Naive thymus-derived CD4-positive, alpha-beta T cell (primary cell): ENCODE measurements around the gene KRTAP4-5. TPM values are rescaled to one million over a fixed set of nuclear protein-coding genes. Genes with fewer than 3 reads are reported as not detected.
"Not testable (repeated sequence)": the region's sequence is repeated elsewhere in the genome, so short reads cannot be mapped to it uniquely, and the experiment has no call there.

Experiments
- ATAC-seq: fragments of 150-1000 bp; cut with Tn5 transposase; 2 replicates; pipeline ENCODE4 v1.10.0; 2021; ENCODE audit warnings: mild to moderate bottlenecking, moderate library complexity
- CTCF ChIA-PET: fragments of 350-600 bp; sonication (Branson Sonifier 250); formaldehyde crosslinking; loops from one replicate; lab custom pipeline; 2021; ENCODE audit warnings: antibody characterized with exemption; lab: Charles Lee
- POLR2A ChIA-PET: fragments of 350-600 bp; sonication (Branson Sonifier 250); formaldehyde crosslinking; loops from one replicate; lab custom pipeline; 2021; ENCODE audit warnings: antibody characterized with exemption, inconsistent platforms; lab: Charles Lee
- DNase-seq, 9 donors: peaks; one replicate each; pipeline versions ENCODE4 v3.0.0 to v3.0.0-alpha.2; 2020 to 2022; ENCODE audit warnings: mixed read lengths in 1 of 9
- H3K27ac ChIP-seq: one replicate; pipeline ENCODE4 v1.7.0; 2013; ENCODE audit warnings: mild to moderate bottlenecking, low read depth, low read length, moderate library complexity
- H3K27me3 ChIP-seq, 2 donors: one replicate each; pipeline ENCODE4 v1.7.0; 2013; ENCODE audit warnings: low read length in 2 of 2, mild to moderate bottlenecking in 2 of 2, moderate library complexity in 2 of 2; ENCODE audit not compliant: control insufficient read depth in 2 of 2, insufficient read depth in 2 of 2
- H3K36me3 ChIP-seq, 3 experiments: 1 replicate in 2 of 3; 2 replicates in 1 of 3; pipeline ENCODE4 v1.7.0; 2013; ENCODE audit warnings: low read length in 3 of 3, mild to moderate bottlenecking in 3 of 3, moderate library complexity in 1 of 3; ENCODE audit not compliant: insufficient read depth in 3 of 3, control insufficient read depth in 2 of 3
- H3K4me1 ChIP-seq, 2 donors: one replicate each; pipeline ENCODE4 v1.7.0; 2013; ENCODE audit warnings: low read length in 2 of 2, mild to moderate bottlenecking in 2 of 2, moderate library complexity in 1 of 2; ENCODE audit not compliant: control insufficient read depth in 2 of 2, insufficient read depth in 2 of 2
- H3K4me3 ChIP-seq: 2 replicates; pipeline ENCODE4 v1.7.0; 2013; ENCODE audit warnings: mild to moderate bottlenecking, low read length
- H3K9me3 ChIP-seq, 3 experiments: 1 replicate in 2 of 3; 2 replicates in 1 of 3; pipeline ENCODE4 v1.7.0; 2013; ENCODE audit warnings: low read length in 3 of 3; ENCODE audit not compliant: control insufficient read depth in 2 of 3
- H3K27ac Mint-ChIP-seq, 9 donors: one replicate each; pipeline ENCODE4 v1.8.0; 2020 to 2022; ENCODE audit warnings: mixed read lengths in 9 of 9, mild to moderate bottlenecking in 8 of 9, moderate library complexity in 5 of 9, inconsistent platforms in 2 of 9
- H3K27me3 Mint-ChIP-seq, 5 donors: one replicate each; pipeline ENCODE4 v1.8.0; 2021 to 2022; ENCODE audit warnings: mixed read lengths in 5 of 5, mild to moderate bottlenecking in 1 of 5
- H3K36me3 Mint-ChIP-seq, 5 donors: one replicate each; pipeline ENCODE4 v1.8.0; 2020 to 2022; ENCODE audit warnings: mixed read lengths in 5 of 5, mild to moderate bottlenecking in 3 of 5, inconsistent platforms in 1 of 5
- H3K4me1 Mint-ChIP-seq, 7 donors: one replicate each; pipeline ENCODE4 v1.8.0; 2020 to 2022; ENCODE audit warnings: mixed read lengths in 7 of 7, mild to moderate bottlenecking in 3 of 7, inconsistent platforms in 1 of 7
- H3K4me3 Mint-ChIP-seq, 10 donors: one replicate each; pipeline ENCODE4 v1.8.0; 2020 to 2022; ENCODE audit warnings: mild to moderate bottlenecking in 10 of 10, mixed read lengths in 10 of 10, moderate library complexity in 6 of 10, inconsistent platforms in 2 of 10
- H3K9me3 Mint-ChIP-seq, 11 donors: one replicate each; pipeline ENCODE4 v1.8.0; 2020 to 2022; ENCODE audit warnings: mixed read lengths in 11 of 11, mild to moderate bottlenecking in 4 of 11, inconsistent platforms in 1 of 11, moderate library complexity in 1 of 11
- intact Hi-C, 2 donors: fragments of 100-400 bp; cut with micrococcal nuclease; formaldehyde crosslinking; loops; one replicate each; pipeline ENCODE4 v1.15.1; 2023
- polyA plus RNA-seq, 2 donors: library from polyadenylated mRNA; unstranded; fragments of 300-500 nt; fragmentation: Illumina TruSeq; gene quantifications; one replicate each; pipeline ENCODE4 v1.2.3, GENCODE V29; 2021
- total RNA-seq, 6 experiments: library from RNA in 5 of 6; stranded (reverse) in 5 of 6; gene quantifications; 1 replicate in 5 of 6; 2 replicates in 1 of 6; pipeline ENCODE4 v1.2.3 and lab custom pipeline; 2021 to 2026

KRTAP4-5 gene
- total RNA-seq (not detected), polyA plus RNA-seq (not detected), total RNA-seq (lab: John Stamatoyannopoulos, UW) (not detected)

- CTCF ChIA-PET = interaction anchor here (0.6 kb wide), 1 partner anchor 39 kb away, joined by 5 read pairs; no protein-coding TSS in a partner anchor
Observed at GRCh38 chr17:41149652-41149985, at the start of gene KRTAP4-5. TSS of gene KRTAP4-5 (minus strand) at chr17:41149825. CDS start at chr17:41149767, 58 bp downstream.

GRCh38 chr17:41196068-41196467 lies 46.4 kb upstream of the KRTAP4-5 start:
- Histone ChIP-seq H3K27me3 (no peaks in the 10 kb centered on the region), H3K9me3 (no peaks in the 10 kb centered on the region), H3K4me3 (no peak overlapping the region), H3K36me3 (no peaks in the 10 kb centered on the region), H3K27ac (no peak overlapping the region), H3K4me1 (no peaks in the 10 kb centered on the region)
- ATAC-seq (no peak), DNase-seq (no peak)
- H3K36me3 Mint-ChIP-seq = peaks cover 0 to 4% (median 0%) of the 10 kb centered on the region in 5 donors
- H3K4me3 Mint-ChIP-seq = no peak overlapping the region
- ChIA-PET POLR2A (no interaction called here), CTCF (interaction anchor here (0.7 kb wide), 1 partner anchor 29 kb away, joined by 3 read pairs; no protein-coding TSS in a partner anchor)
- H3K9me3 Mint-ChIP-seq = peaks cover 0 to 10% (median 3%) of the 10 kb centered on the region in 11 donors
- intact Hi-C loops = no loop called here
- no peak overlapping the region for H3K27ac Mint-ChIP-seq
- H3K27me3 Mint-ChIP-seq = peaks cover 0 to 4% (median 1%) of the 10 kb centered on the region in 5 donors
- H3K4me1 Mint-ChIP-seq = no peaks in the 10 kb centered on the region

More at GRCh38 chr17:41149652-41149985, at the start of gene KRTAP4-5:
- Mint-ChIP-seq H3K27ac (peak within 1 kb of the TSS in 1 of 9 donors; percentile 7), H3K27me3 (peaks cover 0 to 18% (median 0%) of the 10 kb centered on the region in 5 donors), H3K36me3 (no peaks in the 10 kb centered on the region), H3K4me1 (peaks cover 0 to 19% (median 5%) of the 10 kb centered on the region in 7 donors), H3K9me3 (peaks cover 0 to 6% (median 0%) of the 10 kb centered on the region in 11 donors), H3K4me3 (no peak within 1 kb of the TSS)
- DNase-seq (no peak), ATAC-seq (no peak)
- Histone ChIP-seq H3K27ac (no peak within 1 kb of the TSS), H3K4me1 (no peaks in the 10 kb centered on the region), H3K27me3 (no peaks in the 10 kb centered on the region), H3K4me3 (no peak within 1 kb of the TSS), H3K36me3 (no peaks in the 10 kb centered on the region), H3K9me3 (no peaks in the 10 kb centered on the region)
- intact Hi-C loops = no loop called here
- POLR2A ChIA-PET = no interaction called here

GRCh38 chr17:41190328-41190727 lies 40.7 kb upstream of the KRTAP4-5 start:
- H3K9me3 Mint-ChIP-seq = peaks cover 0 to 3% (median 0%) of the 10 kb centered on the region in 11 donors
- no peaks in the 10 kb centered on the region for H3K9me3 ChIP-seq
- no peaks in the 10 kb centered on the region for H3K36me3 ChIP-seq
- peak overlapping the region in 1 of 9 donors; percentile 37 for H3K27ac Mint-ChIP-seq
- peaks cover 0 to 17% (median 4%) of the 10 kb centered on the region in 5 donors for H3K27me3 Mint-ChIP-seq
- no peaks in the 10 kb centered on the region for H3K4me1 ChIP-seq
- CTCF ChIA-PET = interaction anchor here (0.7 kb wide), 1 partner anchor 95 kb away, joined by 6 read pairs; no protein-coding TSS in a partner anchor
- H3K36me3 Mint-ChIP-seq = peaks cover 0 to 3% (median 0%) of the 10 kb centered on the region in 5 donors
- H3K27me3 ChIP-seq = no peaks in the 10 kb centered on the region
- no peaks in the 10 kb centered on the region for H3K4me1 Mint-ChIP-seq
- DNase-seq (no peak), ATAC-seq (no peak)
- POLR2A ChIA-PET = no interaction called here
- intact Hi-C loops = no loop called here
- no peak overlapping the region for H3K4me3 Mint-ChIP-seq
- H3K27ac ChIP-seq = no peak overlapping the region
- no peak overlapping the region for H3K4me3 ChIP-seq

GRCh38 chr17:41189837-41190318 lies 40.3 kb upstream of the KRTAP4-5 start, which contains the start of gene KRTAP9-1:
TSS of gene KRTAP9-1 (plus strand) at chr17:41189887. CDS start at chr17:41189887, 0 bp downstream.
- H3K27me3 ChIP-seq, H3K36me3 Mint-ChIP-seq, H3K4me1 Mint-ChIP-seq, ATAC-seq, H3K4me3 Mint-ChIP-seq, H3K36me3 ChIP-seq, H3K4me3 ChIP-seq, intact Hi-C loops, H3K9me3 Mint-ChIP-seq, DNase-seq, POLR2A ChIA-PET, H3K27ac ChIP-seq, H3K9me3 ChIP-seq, H3K4me1 ChIP-seq: not testable (repeated sequence)
- CTCF ChIA-PET = interaction anchor here (0.7 kb wide), 1 partner anchor 94 kb away, joined by 6 read pairs; no protein-coding TSS in a partner anchor
- Mint-ChIP-seq H3K27me3 (peaks cover 0 to 17% (median 4%) of the 10 kb centered on the region in 5 donors), H3K27ac (peak within 1 kb of the TSS in 1 of 9 donors; percentile 37)

GRCh38 chr17:41186872-41187271 lies 37.2 kb upstream of the KRTAP4-5 start:
- Histone ChIP-seq H3K4me1 (no peaks in the 10 kb centered on the region), H3K9me3 (no peaks in the 10 kb centered on the region), H3K4me3 (no peak overlapping the region), H3K27me3 (no peaks in the 10 kb centered on the region), H3K36me3 (no peaks in the 10 kb centered on the region), H3K27ac (no peak overlapping the region)
- ChIA-PET CTCF (no interaction called here), POLR2A (interaction anchor here (1.0 kb wide), 1 partner anchor 8 kb away, joined by 3 read pairs; no protein-coding TSS in a partner anchor)
- Mint-ChIP-seq H3K27me3 (peaks cover 0 to 17% (median 4%) of the 10 kb centered on the region in 5 donors), H3K4me1 (no peaks in the 10 kb centered on the region), H3K27ac (no peak overlapping the region), H3K4me3 (no peak overlapping the region), H3K9me3 (peaks cover 0 to 3% (median 0%) of the 10 kb centered on the region in 11 donors), H3K36me3 (peaks cover 0 to 5% (median 0%) of the 10 kb centered on the region in 5 donors)
- no peak for ATAC-seq
- intact Hi-C loops = no loop called here
- DNase-seq = no peak

GRCh38 chr17:41185001-41185400 lies 35.4 kb upstream of the KRTAP4-5 start:
- Histone ChIP-seq H3K9me3 (no peaks in the 10 kb centered on the region), H3K4me3 (no peak overlapping the region), H3K27ac (no peak overlapping the region), H3K36me3 (no peaks in the 10 kb centered on the region), H3K27me3 (no peaks in the 10 kb centered on the region), H3K4me1 (no peaks in the 10 kb centered on the region)
- intact Hi-C loops = no loop called here
- ChIA-PET POLR2A (interaction anchor here (0.7 kb wide), 1 partner anchor 13 kb away, joined by 3 read pairs; no protein-coding TSS in a partner anchor), CTCF (no interaction called here)
- Mint-ChIP-seq H3K4me3 (no peak overlapping the region), H3K27me3 (peaks cover 0 to 10% (median 4%) of the 10 kb centered on the region in 5 donors), H3K36me3 (peaks cover 0 to 5% (median 0%) of the 10 kb centered on the region in 5 donors), H3K9me3 (peaks cover 0 to 3% (median 0%) of the 10 kb centered on the region in 11 donors), H3K4me1 (no peaks in the 10 kb centered on the region), H3K27ac (no peak overlapping the region)
- no peak for ATAC-seq
- no peak for DNase-seq
